Fibroblast of skin of back (primary cell): ENCODE results near the gene CYP20A1.
"Not testable (repeated sequence)": the region's sequence is repeated elsewhere in the genome, so short reads cannot be mapped to it uniquely, and the experiment has no call there.

Experiments
- DNase-seq: peaks from one replicate; pipeline ENCODE4 v3.0.0-alpha.2; 2013

CYP20A1 gene

GRCh38 chr2:203280428-203281064, 41.7 kb downstream of the CYP20A1 start:
- DNase-seq = peak; percentile 71

- DNase-seq = no peak
These were observed 43.3 kb downstream of the CYP20A1 start for GRCh38 chr2:203282101-203282500.

GRCh38 chr2:203286532-203286931, 47.7 kb downstream of the CYP20A1 start:
- DNase-seq = no peak

GRCh38 chr2:203301667-203302066, 62.8 kb downstream of the CYP20A1 start:
- DNase-seq = no peak

- peak; percentile 29 for DNase-seq
These were observed 63.8 kb downstream of the CYP20A1 start for GRCh38 chr2:203302586-203302985.

GRCh38 chr2:203310688-203311436, 72.0 kb downstream of the CYP20A1 start:
- DNase-seq = no peak

- DNase-seq = no peak
These were observed 87.5 kb downstream of the CYP20A1 start for GRCh38 chr2:203326356-203326755.

GRCh38 chr2:203327582-203327900, 88.7 kb downstream of the CYP20A1 start:
- no peak for DNase-seq

GRCh38 chr2:203327901-203328759, 89.3 kb downstream of the CYP20A1 start, which contains the start of gene ABI2:
TSS of gene ABI2 (plus strand) at chr2:203328394. CDS start at chr2:203328515, 121 bp downstream.
- DNase-seq = peak; percentile 85

- DNase-seq = peak; percentile 30
These were observed 90.1 kb downstream of the CYP20A1 start for GRCh38 chr2:203328760-203329540.

- DNase-seq = peak; percentile 5
These were observed 91.6 kb downstream of the CYP20A1 start for GRCh38 chr2:203330434-203330833.

- DNase-seq = no peak
These were observed 99.5 kb downstream of the CYP20A1 start for GRCh38 chr2:203338322-203338721.

GRCh38 chr2:203340791-203341487, 102.1 kb downstream of the CYP20A1 start:
- peak; percentile 79 for DNase-seq

- peak; percentile 8 for DNase-seq
These were observed 103.0 kb downstream of the CYP20A1 start for GRCh38 chr2:203341741-203342310.

GRCh38 chr2:203342374-203342773, 103.6 kb downstream of the CYP20A1 start:
- not testable (repeated sequence) for DNase-seq

- DNase-seq = no peak
These were observed 105.8 kb downstream of the CYP20A1 start for GRCh38 chr2:203344667-203345066.

- DNase-seq = no peak
These were observed 107.8 kb downstream of the CYP20A1 start for GRCh38 chr2:203346612-203347011.

GRCh38 chr2:203347375-203347774, 108.6 kb downstream of the CYP20A1 start:
- no peak for DNase-seq

- DNase-seq = no peak
These were observed 113.9 kb downstream of the CYP20A1 start for GRCh38 chr2:203352604-203353255.

GRCh38 chr2:203354966-203355365, 116.1 kb downstream of the CYP20A1 start:
- no peak for DNase-seq
